GM21825 (cell line): ENCODE measurements around the gene DSCAM.
"Not testable (repeated sequence)": the region's sequence is repeated elsewhere in the genome, so short reads cannot be mapped to it uniquely, and the experiment has no call there.

ENCODE experiments used
- ATAC-seq: cut with Tn5 transposase; IDR thresholded peaks from one replicate; pipeline ENCODE4 v1.9.1; 2021; ENCODE audit warnings: mild to moderate bottlenecking, moderate library complexity; ENCODE audit not compliant: unreplicated experiment

The DSCAM gene

GRCh38 chr21:40337981-40338380 is 509.0 kb downstream of the DSCAM start:
- ATAC-seq, result no peak

GRCh38 chr21:40335704-40336103 is 511.3 kb downstream of the DSCAM start:
- ATAC-seq, result no peak

- ATAC-seq, result no peak
Measured at GRCh38 chr21:40334159-40334558, 512.8 kb downstream of the DSCAM start.

GRCh38 chr21:40333731-40334130 is 513.2 kb downstream of the DSCAM start:
- ATAC-seq, result no peak

- ATAC-seq, result no peak
Measured at GRCh38 chr21:40331804-40332203, 515.2 kb downstream of the DSCAM start.

- no peak for ATAC-seq
Measured at GRCh38 chr21:40331172-40331571, 515.8 kb downstream of the DSCAM start.

- no peak for ATAC-seq
Measured at GRCh38 chr21:40324389-40324788, 522.6 kb downstream of the DSCAM start.

GRCh38 chr21:40320718-40321117 is 526.2 kb downstream of the DSCAM start:
- not testable (repeated sequence) for ATAC-seq

- ATAC-seq, result no peak
Measured at GRCh38 chr21:40318371-40318770, 528.6 kb downstream of the DSCAM start.

- ATAC-seq, result no peak
Measured at GRCh38 chr21:40316104-40316503, 530.9 kb downstream of the DSCAM start.

GRCh38 chr21:40315626-40316025 is 531.3 kb downstream of the DSCAM start:
- no peak for ATAC-seq

GRCh38 chr21:40313260-40313659 is 533.7 kb downstream of the DSCAM start:
- ATAC-seq, result no peak

GRCh38 chr21:40300300-40300699 is 546.7 kb downstream of the DSCAM start:
- no peak for ATAC-seq

- ATAC-seq, result no peak
Measured at GRCh38 chr21:40299451-40299850, 547.5 kb downstream of the DSCAM start.

GRCh38 chr21:40294345-40294744 is 552.6 kb downstream of the DSCAM start:
- ATAC-seq, result no peak

- ATAC-seq, result no peak
Measured at GRCh38 chr21:40291560-40291959, 555.4 kb downstream of the DSCAM start.

- ATAC-seq, result no peak
Measured at GRCh38 chr21:40284409-40284808, 562.5 kb downstream of the DSCAM start.

- ATAC-seq, result no peak
Measured at GRCh38 chr21:40282912-40283886, 563.8 kb downstream of the DSCAM start.

GRCh38 chr21:40278345-40278744 is 568.6 kb downstream of the DSCAM start:
- no peak for ATAC-seq

- ATAC-seq, result no peak
Measured at GRCh38 chr21:40276001-40276400, 571.0 kb downstream of the DSCAM start.

GRCh38 chr21:40272037-40272436 is 574.9 kb downstream of the DSCAM start:
- ATAC-seq, result no peak

GRCh38 chr21:40271164-40271563 is 575.8 kb downstream of the DSCAM start:
- ATAC-seq, result no peak

GRCh38 chr21:40270047-40270446 is 576.9 kb downstream of the DSCAM start:
- no peak for ATAC-seq
